Keratinocyte (primary cell): ENCODE measurements around the gene KRTAP4-11. TPM values are rescaled to one million over a fixed set of nuclear protein-coding genes. Genes with fewer than 3 reads are reported as not detected.

ENCODE experiments used
- DNase-seq: peaks from one replicate; pipeline ENCODE4 v3.0.0-alpha.2; 2011; ENCODE audit warnings: low read depth, missing footprints, low spot score
- FAIRE-seq: peaks from 2 replicates; lab custom pipeline; 2011; peaks lifted over from hg19 to GRCh38; lab: Jason Lieb, UNC
- H2AFZ ChIP-seq: 2 replicates; pipeline ENCODE4 v1.6.0; 2012; ENCODE audit warnings: low read length, control low read depth, inconsistent platforms; ENCODE audit not compliant: control insufficient read depth
- H3K27ac ChIP-seq: 2 replicates; pipeline ENCODE4 v1.5.1; 2011; ENCODE audit warnings: low read length; ENCODE audit not compliant: control insufficient read depth, insufficient read depth
- H3K27me3 ChIP-seq: 3 replicates; pipeline ENCODE4 v1.6.0; 2011; ENCODE audit warnings: low read length; ENCODE audit not compliant: control insufficient read depth, insufficient read depth; ENCODE audit errors: extremely low read depth
- H3K36me3 ChIP-seq, 2 experiments: 2 replicates in 1 of 2; 3 replicates in 1 of 2; pipeline ENCODE4 v1.5.1; 2011; ENCODE audit warnings: low read length in 2 of 2, mild to moderate bottlenecking in 1 of 2; ENCODE audit not compliant: control insufficient read depth in 2 of 2, insufficient read depth in 2 of 2; ENCODE audit errors: extremely low read depth in 1 of 2
- H3K4me1 ChIP-seq: 3 replicates; pipeline ENCODE4 v1.5.1; 2011; ENCODE audit warnings: low read length; ENCODE audit not compliant: control insufficient read depth, insufficient read depth; ENCODE audit errors: extremely low read depth
- H3K4me2 ChIP-seq: 3 replicates; pipeline ENCODE4 v1.6.0; 2011; ENCODE audit warnings: low read depth, low read length; ENCODE audit not compliant: control insufficient read depth, insufficient read depth; ENCODE audit errors: extremely low read depth
- H3K4me3 ChIP-seq, 3 experiments: fragments of 200-600 bp in 1 of 3; sonication (generic) in 1 of 3; 2 replicates in 2 of 3; 3 replicates in 1 of 3; pipeline ENCODE4 v1.5.1; 2011 to 2016; ENCODE audit warnings: low read length in 3 of 3, mild to moderate bottlenecking in 3 of 3, control low read depth in 2 of 3, inconsistent platforms in 1 of 3, low read depth in 1 of 3, mixed read lengths in 1 of 3, mixed run types in 1 of 3, moderate library complexity in 1 of 3; ENCODE audit not compliant: control insufficient read depth in 2 of 3, insufficient read depth in 2 of 3; ENCODE audit errors: extremely low read depth in 1 of 3
- H3K79me2 ChIP-seq: 2 replicates; pipeline ENCODE4 v1.6.0; 2012; ENCODE audit warnings: low read length; ENCODE audit not compliant: control insufficient read depth, insufficient read depth
- H3K9ac ChIP-seq: 3 replicates; pipeline ENCODE4 v1.6.0; 2011; ENCODE audit warnings: low read length; ENCODE audit not compliant: control insufficient read depth, insufficient read depth; ENCODE audit errors: extremely low read depth
- H3K9me1 ChIP-seq: 3 replicates; pipeline ENCODE4 v1.6.0; 2011; ENCODE audit warnings: low read length; ENCODE audit not compliant: control insufficient read depth, insufficient read depth; ENCODE audit errors: extremely low read depth
- H3K9me3 ChIP-seq: 2 replicates; pipeline ENCODE4 v1.5.1; 2012; ENCODE audit warnings: low read depth, low read length; ENCODE audit not compliant: control insufficient read depth
- H4K20me1 ChIP-seq: 3 replicates; pipeline ENCODE4 v1.6.0; 2011; ENCODE audit warnings: low read length; ENCODE audit not compliant: control insufficient read depth, insufficient read depth; ENCODE audit errors: extremely low read depth
- EZH2 ChIP-seq: IDR thresholded peaks from one replicate; pipeline ENCODE4 v1.6.1; 2012; ENCODE audit warnings: inconsistent platforms, mild to moderate bottlenecking, low read length, moderate library complexity
- dilution Hi-C: fragments of 300-500 bp; cut with MboI; formaldehyde crosslinking; loops from one replicate; pipeline ENCODE4 v1.7.0; 2020; ENCODE audit warnings: low sequenced_read_pairs; ENCODE audit not compliant: extremely low pct_ligation_motif_present
- polyA plus RNA-seq, 5 experiments: library from polyadenylated mRNA; depleted of rRNA in 3 of 5; stranded (reverse) in 3 of 5; stranded (forward) in 1 of 5; unstranded in 1 of 5; fragments of >200 nt; gene quantifications; 1 replicate in 1 of 5; 2 replicates in 3 of 5; 3 replicates in 1 of 5; pipeline versions ENCODE4 v1.2.1 to v1.2.3, GENCODE V29; 2011 to 2012; ENCODE audit warnings: missing spikeins in 2 of 5, low read depth in 1 of 5, low replicate concordance in 1 of 5
- TF ChIP-seq, protein P1 (sequence below), 3 experiments: IDR thresholded peaks in 1 of 3; conservative IDR thresholded peaks in 1 of 3; optimal IDR thresholded peaks in 1 of 3; 2 replicates in 2 of 3; 3 replicates in 1 of 3; pipeline versions ENCODE3 to v1.5.1; 2011; ENCODE audit warnings: low read length in 3 of 3, mild to moderate bottlenecking in 3 of 3, moderate library complexity in 2 of 3, control low read depth in 1 of 3, inconsistent platforms in 1 of 3; ENCODE audit not compliant: insufficient read depth in 2 of 3; ENCODE audit errors: extremely low read depth in 1 of 3

KRTAP4-11 gene
- polyA plus RNA-seq, 1 donor (not counting 4 experiments of a cell fraction or from before 2014, with no cell fraction given) = not detected

DNA sequence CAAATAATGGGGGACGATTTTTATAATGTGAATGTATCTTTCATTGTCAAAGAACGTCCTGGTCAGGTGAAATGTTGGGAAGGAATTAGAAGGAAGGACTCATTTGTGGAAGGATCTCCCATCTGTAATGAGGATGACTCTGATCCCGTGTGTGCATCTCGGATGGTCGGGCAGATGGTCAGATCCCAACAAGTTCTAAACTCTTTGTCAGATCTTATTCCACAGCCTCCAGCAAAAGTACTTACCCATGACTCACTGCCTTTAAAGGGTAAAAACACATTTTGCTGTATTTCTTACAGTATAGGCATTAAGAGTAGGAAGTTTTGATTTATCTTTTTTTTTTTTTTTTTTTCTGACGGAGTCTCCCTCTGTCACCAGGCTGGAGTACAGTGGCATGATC lies 19.7 kb downstream of the KRTAP4-11 start:
- Histone ChIP-seq H3K9me3 (no peaks in the 10 kb centered on the region), H3K27me3 (no peaks in the 10 kb centered on the region), H2AFZ (no peak overlapping the region), H3K4me1 (peaks cover 23% of the 10 kb centered on the region), H3K79me2 (no peaks in the 10 kb centered on the region), H4K20me1 (no peaks in the 10 kb centered on the region), H3K9me1 (no peaks in the 10 kb centered on the region), H3K27ac (peak overlapping the region; percentile 55), H3K36me3 (no peaks in the 10 kb centered on the region), H3K4me3 (no peak overlapping the region), H3K9ac (no peak overlapping the region), H3K4me2 (peak overlapping the region; percentile 59)
- DNase-seq (peak; percentile 81), FAIRE-seq (peak; percentile 96)
- TF ChIP-seq EZH2 = no peak
- TF ChIP-seq, protein P1, sequence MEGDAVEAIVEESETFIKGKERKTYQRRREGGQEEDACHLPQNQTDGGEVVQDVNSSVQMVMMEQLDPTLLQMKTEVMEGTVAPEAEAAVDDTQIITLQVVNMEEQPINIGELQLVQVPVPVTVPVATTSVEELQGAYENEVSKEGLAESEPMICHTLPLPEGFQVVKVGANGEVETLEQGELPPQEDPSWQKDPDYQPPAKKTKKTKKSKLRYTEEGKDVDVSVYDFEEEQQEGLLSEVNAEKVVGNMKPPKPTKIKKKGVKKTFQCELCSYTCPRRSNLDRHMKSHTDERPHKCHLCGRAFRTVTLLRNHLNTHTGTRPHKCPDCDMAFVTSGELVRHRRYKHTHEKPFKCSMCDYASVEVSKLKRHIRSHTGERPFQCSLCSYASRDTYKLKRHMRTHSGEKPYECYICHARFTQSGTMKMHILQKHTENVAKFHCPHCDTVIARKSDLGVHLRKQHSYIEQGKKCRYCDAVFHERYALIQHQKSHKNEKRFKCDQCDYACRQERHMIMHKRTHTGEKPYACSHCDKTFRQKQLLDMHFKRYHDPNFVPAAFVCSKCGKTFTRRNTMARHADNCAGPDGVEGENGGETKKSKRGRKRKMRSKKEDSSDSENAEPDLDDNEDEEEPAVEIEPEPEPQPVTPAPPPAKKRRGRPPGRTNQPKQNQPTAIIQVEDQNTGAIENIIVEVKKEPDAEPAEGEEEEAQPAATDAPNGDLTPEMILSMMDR (optimal IDR thresholded peaks at IDR 0.05 in 1 of 3, IDR thresholded peaks at IDR 0.05 in 1 of 3, conservative IDR thresholded peaks at IDR 0.05 in 1 of 3; ENCODE audit: extremely low read depth in 1 of 3, insufficient read depth in 2 of 3, low read length in 3 of 3) = no peak
- dilution Hi-C loops = no loop called here

DNA sequence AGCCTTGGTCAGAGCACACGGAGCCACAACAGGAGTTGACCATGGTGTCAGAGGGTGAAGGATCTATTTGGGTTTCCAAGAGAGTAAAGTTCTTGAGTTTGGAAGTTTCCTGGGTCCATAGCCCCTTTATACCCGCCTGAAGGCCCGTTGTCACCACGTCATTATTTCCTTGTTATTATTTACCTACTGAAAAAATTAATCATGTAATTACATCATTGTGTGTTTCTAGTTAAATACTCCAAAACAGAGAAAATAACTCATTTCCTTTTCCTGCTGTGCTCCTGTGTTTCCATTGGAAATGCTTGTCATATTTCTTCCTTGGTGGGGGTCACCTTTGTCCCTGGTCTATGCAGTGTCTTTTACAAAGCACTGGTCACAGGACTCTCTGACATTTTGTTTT lies 20.1 kb downstream of the KRTAP4-11 start, which contains the start of gene KRTAP4-8:
Gene KRTAP4-8, minus strand, starts transcription at position 101 of the 400 bp plus-strand sequence. Its CDS starts 58 bp downstream, at position 43.
- no peak within 1 kb of the TSS for H2AFZ ChIP-seq
- H3K27ac ChIP-seq = peak within 1 kb of the TSS; percentile 55
- H3K4me1 ChIP-seq = peaks cover 23% of the 10 kb centered on the region
- H3K36me3 ChIP-seq = no peaks in the 10 kb centered on the region
- no peaks in the 10 kb centered on the region for H3K79me2 ChIP-seq
- H3K4me2 ChIP-seq = peak within 1 kb of the TSS; percentile 59
- no peak within 1 kb of the TSS for H3K9ac ChIP-seq
- dilution Hi-C loops = no loop called here
- no peak within 1 kb of the TSS for H3K4me3 ChIP-seq
- no peaks in the 10 kb centered on the region for H3K9me1 ChIP-seq
- no peaks in the 10 kb centered on the region for H3K27me3 ChIP-seq
- no peak for DNase-seq
- no peaks in the 10 kb centered on the region for H3K9me3 ChIP-seq
- no peaks in the 10 kb centered on the region for H4K20me1 ChIP-seq
- no peak for FAIRE-seq
- no peak for TF ChIP-seq EZH2
- TF ChIP-seq, protein P1 (optimal IDR thresholded peaks at IDR 0.05 in 1 of 3, IDR thresholded peaks at IDR 0.05 in 1 of 3, conservative IDR thresholded peaks at IDR 0.05 in 1 of 3; ENCODE audit: extremely low read depth in 1 of 3, insufficient read depth in 2 of 3, low read length in 3 of 3) = no peak
